Fibroblast of lung (primary cell): ENCODE results near the gene GPR132. TPM values are rescaled to one million over a fixed set of nuclear protein-coding genes. Genes with fewer than 3 reads are reported as not detected.

Source experiments
- DNase-seq, 2 donors: peaks; one replicate each; pipeline versions ENCODE4 v3.0.0 to v3.0.0-alpha.2; 2010; ENCODE audit warnings: low read depth in 2 of 2
- H2AFZ ChIP-seq: 2 replicates; pipeline ENCODE4 v1.5.1; 2012; ENCODE audit warnings: low read length, control low read depth, inconsistent platforms
- H3K27ac ChIP-seq: 2 replicates; pipeline ENCODE4 v1.5.1; 2011; ENCODE audit warnings: low read length, control low read depth; ENCODE audit not compliant: insufficient read depth
- H3K27me3 ChIP-seq: 2 replicates; pipeline ENCODE4 v1.5.1; 2011; ENCODE audit warnings: mild to moderate bottlenecking, low read length; ENCODE audit not compliant: control insufficient read depth, insufficient read depth
- H3K36me3 ChIP-seq: 2 replicates; pipeline ENCODE4 v1.5.1; 2011; ENCODE audit warnings: low read length; ENCODE audit not compliant: control insufficient read depth, insufficient read depth
- H3K4me1 ChIP-seq: 2 replicates; pipeline ENCODE4 v1.5.1; 2011; ENCODE audit warnings: low read length; ENCODE audit not compliant: control insufficient read depth, insufficient read depth; ENCODE audit errors: extremely low read depth
- H3K4me2 ChIP-seq: 2 replicates; pipeline ENCODE4 v1.5.1; 2011; ENCODE audit warnings: low read length, control low read depth; ENCODE audit not compliant: insufficient read depth; ENCODE audit errors: extremely low read depth
- H3K4me3 ChIP-seq, 4 experiments: fragments of 200-600 bp in 1 of 4; sonication (generic) in 1 of 4; replicated peaks in 1 of 4; 2 replicates each; pipeline ENCODE4 v1.5.1; 2011 to 2016; ENCODE audit warnings: low read length in 4 of 4, low read depth in 3 of 4, mild to moderate bottlenecking in 3 of 4, control low read depth in 2 of 4, inconsistent platforms in 1 of 4, mixed read lengths in 1 of 4; ENCODE audit not compliant: insufficient read depth in 1 of 4; ENCODE audit errors: control extremely low read depth in 1 of 4
- H3K79me2 ChIP-seq: 2 replicates; pipeline ENCODE4 v1.5.1; 2012; ENCODE audit warnings: mild to moderate bottlenecking, low read length, inconsistent platforms; ENCODE audit not compliant: control insufficient read depth, insufficient read depth
- H3K9ac ChIP-seq: 2 replicates; pipeline ENCODE4 v1.5.1; 2011; ENCODE audit warnings: mild to moderate bottlenecking, low read length, control low read depth; ENCODE audit not compliant: insufficient read depth
- H3K9me3 ChIP-seq: 2 replicates; pipeline ENCODE4 v1.5.1; 2012; ENCODE audit warnings: low read depth, low read length; ENCODE audit not compliant: control insufficient read depth, insufficient read depth
- H4K20me1 ChIP-seq: 2 replicates; pipeline ENCODE4 v1.5.1; 2011; ENCODE audit warnings: low read length; ENCODE audit not compliant: control insufficient read depth, insufficient read depth; ENCODE audit errors: extremely low read depth
- EZH2 ChIP-seq: IDR thresholded peaks from 2 replicates; pipeline ENCODE4 v1.5.1; 2012; ENCODE audit warnings: low read length, control low read depth, mild to moderate bottlenecking; ENCODE audit errors: missing control alignments
- polyA plus RNA-seq, 2 donors: library from polyadenylated mRNA; depleted of rRNA in 1 of 2; stranded (reverse) in 1 of 2; unstranded in 1 of 2; fragments of >200 nt; gene quantifications; 2 replicates each; pipeline ENCODE4 v1.2.1, GENCODE V29; 2011 to 2012; ENCODE audit warnings: missing spikeins in 1 of 2
- total RNA-seq: library from RNA; depleted of rRNA; stranded (reverse); fragments of >200 nt; gene quantifications from 2 replicates; pipeline ENCODE4 v1.2.1, GENCODE V29; 2014
- TF ChIP-seq, protein P1 (sequence below), 2 donors: IDR thresholded peaks in 1 of 2; conservative IDR thresholded peaks in 1 of 2; 1 replicate in 1 of 2; 2 replicates in 1 of 2; pipeline ENCODE4 v1.5.1; 2011 to 2012; ENCODE audit warnings: low read length in 2 of 2, control low read depth in 1 of 2, inconsistent platforms in 1 of 2, low read depth in 1 of 2, mild to moderate bottlenecking in 1 of 2

Gene GPR132
- total and polyA plus RNA-seq, 2 donors (not counting 1 experiment from before 2014, with no cell fraction given) = 0.17 TPM; not detected in 1

DNA sequence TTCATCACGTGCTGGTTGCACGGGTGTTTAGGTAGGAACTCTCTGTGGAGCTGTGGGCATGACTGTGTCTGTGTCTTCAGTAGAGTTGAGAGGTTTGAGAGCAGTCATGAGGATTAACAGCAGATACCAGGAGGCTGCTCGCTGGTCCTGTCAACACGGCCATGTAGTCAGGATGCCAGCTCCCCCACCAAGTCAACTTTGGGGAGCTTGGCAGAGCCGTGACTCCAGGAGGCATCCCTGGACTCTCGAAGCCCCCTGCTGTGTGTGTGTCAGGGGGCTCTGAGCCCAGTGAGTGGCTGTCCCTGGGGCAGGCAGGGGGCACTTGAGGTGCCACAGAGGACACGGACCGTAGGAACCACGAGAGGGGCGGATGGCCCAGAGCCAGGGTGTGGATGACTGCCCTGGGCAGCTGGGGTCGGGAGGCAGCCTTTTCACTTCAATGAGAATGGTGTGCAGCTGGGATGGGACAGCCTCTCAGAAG is 7.2 kb upstream of the GPR132 start:
- Histone ChIP-seq H3K36me3 (no peaks in the 10 kb centered on the region), H4K20me1 (no peaks in the 10 kb centered on the region), H3K9ac (no peak overlapping the region), H3K4me2 (no peak overlapping the region), H3K27ac (no peak overlapping the region), H3K27me3 (peaks cover 6% of the 10 kb centered on the region), H2AFZ (no peak overlapping the region), H3K4me1 (peaks cover 8% of the 10 kb centered on the region), H3K4me3 (no peak overlapping the region), H3K9me3 (no peaks in the 10 kb centered on the region), H3K79me2 (no peaks in the 10 kb centered on the region)
- no peak for DNase-seq
- TF ChIP-seq, protein P1, sequence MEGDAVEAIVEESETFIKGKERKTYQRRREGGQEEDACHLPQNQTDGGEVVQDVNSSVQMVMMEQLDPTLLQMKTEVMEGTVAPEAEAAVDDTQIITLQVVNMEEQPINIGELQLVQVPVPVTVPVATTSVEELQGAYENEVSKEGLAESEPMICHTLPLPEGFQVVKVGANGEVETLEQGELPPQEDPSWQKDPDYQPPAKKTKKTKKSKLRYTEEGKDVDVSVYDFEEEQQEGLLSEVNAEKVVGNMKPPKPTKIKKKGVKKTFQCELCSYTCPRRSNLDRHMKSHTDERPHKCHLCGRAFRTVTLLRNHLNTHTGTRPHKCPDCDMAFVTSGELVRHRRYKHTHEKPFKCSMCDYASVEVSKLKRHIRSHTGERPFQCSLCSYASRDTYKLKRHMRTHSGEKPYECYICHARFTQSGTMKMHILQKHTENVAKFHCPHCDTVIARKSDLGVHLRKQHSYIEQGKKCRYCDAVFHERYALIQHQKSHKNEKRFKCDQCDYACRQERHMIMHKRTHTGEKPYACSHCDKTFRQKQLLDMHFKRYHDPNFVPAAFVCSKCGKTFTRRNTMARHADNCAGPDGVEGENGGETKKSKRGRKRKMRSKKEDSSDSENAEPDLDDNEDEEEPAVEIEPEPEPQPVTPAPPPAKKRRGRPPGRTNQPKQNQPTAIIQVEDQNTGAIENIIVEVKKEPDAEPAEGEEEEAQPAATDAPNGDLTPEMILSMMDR (conservative IDR thresholded peaks at IDR 0.05 in 1 of 2, IDR thresholded peaks at IDR 0.05 in 1 of 2; ENCODE audit: low read depth in 1 of 2, low read length in 2 of 2) = no peak
- no peak for TF ChIP-seq EZH2

DNA sequence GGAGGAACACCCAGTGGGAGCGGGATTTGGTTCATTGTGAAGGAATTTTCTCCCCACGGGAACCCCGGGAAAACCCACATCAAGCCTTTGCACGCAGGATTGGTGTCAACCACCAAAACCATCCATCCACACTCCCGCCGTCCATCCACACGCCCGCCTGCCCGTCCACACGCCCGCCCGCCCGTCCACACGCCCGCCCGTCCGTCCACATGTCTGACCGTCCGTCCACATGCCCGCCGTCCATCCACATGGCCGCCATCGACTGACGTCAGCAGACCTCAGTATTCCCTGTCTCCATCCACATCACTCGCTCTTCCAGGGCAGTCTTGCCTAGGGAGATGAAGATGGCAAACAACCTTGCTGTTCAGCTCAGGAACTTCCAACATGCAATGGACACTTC is 6.7 kb upstream of the GPR132 start:
- H2AFZ ChIP-seq = no peak overlapping the region
- H3K27me3 ChIP-seq = peaks cover 6% of the 10 kb centered on the region
- H3K9me3 ChIP-seq = no peaks in the 10 kb centered on the region
- TF ChIP-seq, protein P1 (conservative IDR thresholded peaks at IDR 0.05 in 1 of 2, IDR thresholded peaks at IDR 0.05 in 1 of 2; ENCODE audit: low read depth in 1 of 2, low read length in 2 of 2) = no peak
- TF ChIP-seq EZH2 = no peak
- no peaks in the 10 kb centered on the region for H4K20me1 ChIP-seq
- H3K9ac ChIP-seq = no peak overlapping the region
- DNase-seq = no peak
- H3K4me1 ChIP-seq = peaks cover 9% of the 10 kb centered on the region
- no peak overlapping the region for H3K4me2 ChIP-seq
- no peaks in the 10 kb centered on the region for H3K79me2 ChIP-seq
- no peak overlapping the region for H3K27ac ChIP-seq
- H3K4me3 ChIP-seq = no peak overlapping the region
- H3K36me3 ChIP-seq = no peaks in the 10 kb centered on the region

DNA sequence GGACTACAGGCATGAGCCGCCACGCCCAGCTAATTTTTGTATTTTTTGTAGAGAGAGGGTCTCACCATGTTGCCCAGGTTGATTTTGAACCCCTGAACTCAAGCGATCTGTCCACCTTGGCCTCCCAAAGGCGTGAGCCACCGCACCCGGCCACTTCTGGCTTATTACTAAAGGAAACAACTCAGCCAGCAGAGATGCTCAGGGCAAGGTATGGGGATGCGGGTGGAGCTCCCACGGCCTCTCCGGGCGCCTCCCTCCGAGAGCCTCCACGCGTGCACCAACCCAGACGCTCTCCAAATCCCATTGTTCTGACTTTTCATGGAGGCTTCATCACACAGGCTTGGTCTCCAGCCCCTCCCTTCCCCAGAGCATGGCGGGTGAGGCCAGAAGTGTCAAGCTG is 6.1 kb upstream of the GPR132 start:
- no peak overlapping the region for H3K27ac ChIP-seq
- H4K20me1 ChIP-seq = no peaks in the 10 kb centered on the region
- H3K4me3 ChIP-seq = no peak overlapping the region
- DNase-seq = no peak
- no peaks in the 10 kb centered on the region for H3K79me2 ChIP-seq
- peaks cover 9% of the 10 kb centered on the region for H3K4me1 ChIP-seq
- H3K36me3 ChIP-seq = no peaks in the 10 kb centered on the region
- H2AFZ ChIP-seq = no peak overlapping the region
- TF ChIP-seq, protein P1 (conservative IDR thresholded peaks at IDR 0.05 in 1 of 2, IDR thresholded peaks at IDR 0.05 in 1 of 2; ENCODE audit: low read depth in 1 of 2, low read length in 2 of 2) = no peak
- no peak for TF ChIP-seq EZH2
- H3K27me3 ChIP-seq = peaks cover 6% of the 10 kb centered on the region
- H3K9ac ChIP-seq = no peak overlapping the region
- H3K9me3 ChIP-seq = no peaks in the 10 kb centered on the region
- no peak overlapping the region for H3K4me2 ChIP-seq
